MM.1S (cell line): ENCODE measurements around the gene FFAR4.

Experiments used
- DNase-seq: peaks from one replicate; pipeline ENCODE4 v3.0.0-alpha.2; 2015
- H2AFZ ChIP-seq: fragments of 300-600 bp; sonication (generic); 2 replicates; pipeline ENCODE4 v1.6.0; 2016; ENCODE audit warnings: antibody characterized with exemption, low read length
- H3F3A ChIP-seq: fragments of 300-600 bp; sonication (generic); 2 replicates; pipeline ENCODE4 v1.6.1; 2016; ENCODE audit warnings: mild to moderate bottlenecking, antibody characterized with exemption, low read length, moderate library complexity, mixed read lengths; ENCODE audit not compliant: insufficient read depth
- H3K27ac ChIP-seq: fragments of 300-600 bp; sonication (generic); 2 replicates; pipeline ENCODE4 v1.5.1; 2016; ENCODE audit warnings: mild to moderate bottlenecking, low read length
- H3K27me3 ChIP-seq: fragments of 300-600 bp; sonication (generic); replicated peaks from 2 replicates; pipeline ENCODE4 v1.6.0; 2016; ENCODE audit warnings: low read length; ENCODE audit not compliant: insufficient read depth
- H3K36me3 ChIP-seq: fragments of 300-600 bp; sonication (generic); replicated peaks from 2 replicates; pipeline ENCODE4 v1.6.1; 2016; ENCODE audit warnings: mild to moderate bottlenecking, low read length, mixed read lengths; ENCODE audit not compliant: insufficient read depth
- H3K4me1 ChIP-seq: fragments of 300-600 bp; sonication (generic); 2 replicates; pipeline ENCODE4 v1.6.1; 2016; ENCODE audit warnings: low read length, mixed read lengths
- H3K4me2 ChIP-seq: fragments of 300-600 bp; sonication (generic); 2 replicates; pipeline ENCODE4 v1.6.0; 2016; ENCODE audit warnings: low read depth, low read length
- H3K4me3 ChIP-seq: fragments of 300-600 bp; sonication (generic); 2 replicates; pipeline ENCODE4 v1.5.1; 2016; ENCODE audit warnings: low read length, mixed read lengths
- H3K79me2 ChIP-seq: fragments of 300-600 bp; sonication (generic); 2 replicates; pipeline ENCODE4 v1.6.1; 2016; ENCODE audit warnings: mixed run types, low read length, mixed read lengths
- H3K9ac ChIP-seq: fragments of 300-600 bp; sonication (generic); 2 replicates; pipeline ENCODE4 v1.6.1; 2016; ENCODE audit warnings: low read length, mixed read lengths
- H3K9me2 ChIP-seq: fragments of 300-600 bp; sonication (generic); replicated peaks from 2 replicates; pipeline ENCODE4 v1.6.1; 2016; ENCODE audit warnings: mild to moderate bottlenecking, low read length, mixed read lengths; ENCODE audit not compliant: insufficient read depth
- H3K9me3 ChIP-seq: fragments of 300-600 bp; sonication (generic); replicated peaks from 2 replicates; pipeline ENCODE4 v1.6.1; 2016; ENCODE audit warnings: mild to moderate bottlenecking, low read length, mixed read lengths; ENCODE audit not compliant: insufficient read depth
- H4K20me1 ChIP-seq: fragments of 300-600 bp; sonication (generic); 2 replicates; pipeline ENCODE4 v1.6.1; 2016; ENCODE audit warnings: mild to moderate bottlenecking, low read length, moderate library complexity, mixed read lengths; ENCODE audit not compliant: insufficient read depth
- CTCF ChIP-seq: fragments of 300-600 bp; sonication (generic); IDR thresholded peaks from 2 replicates; pipeline ENCODE4 v1.5.1; 2016; ENCODE audit warnings: antibody characterized with exemption, low read length, mixed read lengths
- EZH2 ChIP-seq: fragments of 300-600 bp; sonication (generic); optimal IDR thresholded peaks from 2 replicates; pipeline ENCODE3; 2017; ENCODE audit warnings: low read depth, mild to moderate bottlenecking, antibody characterized with exemption, low read length, mixed read lengths
- EZH2phosphoT487 ChIP-seq: fragments of 300-600 bp; sonication (generic); IDR thresholded peaks from 2 replicates; pipeline ENCODE4 v1.6.1; 2018; ENCODE audit warnings: antibody characterized with exemption, low read length

FFAR4 gene

DNA sequence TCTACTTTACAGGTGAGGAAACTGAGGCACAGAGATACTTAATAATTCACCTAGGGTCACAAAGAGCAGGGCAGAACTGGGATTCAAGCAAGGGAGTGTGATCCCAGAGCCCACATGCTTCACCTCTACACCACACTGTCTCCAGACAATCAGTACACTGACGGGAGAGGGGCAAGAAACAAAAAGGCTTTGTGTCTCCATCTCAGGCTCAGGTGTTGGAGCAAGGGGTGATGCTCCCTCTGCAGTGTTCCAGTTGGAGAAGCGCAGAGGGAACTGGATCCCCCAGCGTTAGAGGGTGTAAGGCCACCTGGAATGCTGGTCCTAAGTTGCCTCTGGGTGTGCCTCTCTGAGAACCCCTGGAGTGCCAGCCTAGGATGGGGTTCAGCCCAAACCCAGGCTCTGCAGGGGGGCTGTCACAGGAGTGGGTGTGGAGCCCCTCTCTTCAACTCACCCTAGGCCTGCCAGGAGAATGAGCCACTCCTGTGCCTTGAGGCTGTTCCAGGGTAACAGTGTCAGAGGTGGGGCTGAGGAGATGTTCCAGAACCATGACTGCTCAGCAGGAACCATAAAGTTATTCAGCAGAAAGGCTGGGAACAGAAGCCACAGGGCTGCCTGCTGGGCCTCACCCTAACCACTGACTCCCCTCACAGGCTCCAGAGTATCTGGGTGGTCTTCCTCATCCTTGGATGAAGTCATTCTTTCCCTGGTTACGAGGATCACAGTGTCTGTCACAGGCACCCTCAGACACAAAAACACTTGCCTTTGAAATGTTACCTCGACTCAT, 29.1 kb downstream of the FFAR4 start:
- H3K4me3 ChIP-seq: no peak overlapping the region
- H3K9me2 ChIP-seq: no peaks in the 10 kb centered on the region
- H3K9me3 ChIP-seq: no peaks in the 10 kb centered on the region
- H3K4me1 ChIP-seq: no peaks in the 10 kb centered on the region
- no peak overlapping the region for H2AFZ ChIP-seq
- H3K27ac ChIP-seq: no peak overlapping the region
- H3K4me2 ChIP-seq: no peak overlapping the region
- H4K20me1 ChIP-seq: no peaks in the 10 kb centered on the region
- H3K9ac ChIP-seq: no peak overlapping the region
- no peaks in the 10 kb centered on the region for H3K27me3 ChIP-seq
- TF ChIP-seq CTCF: no peak
- no peak for TF ChIP-seq EZH2phosphoT487
- no peak for TF ChIP-seq EZH2
- no peaks in the 10 kb centered on the region for H3F3A ChIP-seq
- no peak for DNase-seq
- H3K36me3 ChIP-seq: no peaks in the 10 kb centered on the region
- no peaks in the 10 kb centered on the region for H3K79me2 ChIP-seq

GRCh38 chr10:93596539-93596938, 30.1 kb downstream of the FFAR4 start:
- Histone ChIP-seq H2AFZ (no peak overlapping the region), H3K9me3 (no peaks in the 10 kb centered on the region), H3K9me2 (no peaks in the 10 kb centered on the region), H3K4me1 (no peaks in the 10 kb centered on the region), H3F3A (no peaks in the 10 kb centered on the region), H3K27me3 (no peaks in the 10 kb centered on the region), H3K27ac (no peak overlapping the region), H3K36me3 (no peaks in the 10 kb centered on the region), H3K4me2 (no peak overlapping the region), H4K20me1 (no peaks in the 10 kb centered on the region), H3K4me3 (no peak overlapping the region), H3K79me2 (no peaks in the 10 kb centered on the region), H3K9ac (no peak overlapping the region)
- no peak for TF ChIP-seq EZH2phosphoT487
- no peak for TF ChIP-seq CTCF
- TF ChIP-seq EZH2: no peak
- no peak for DNase-seq

- Histone ChIP-seq H3K9me2 (no peaks in the 10 kb centered on the region), H3K79me2 (no peaks in the 10 kb centered on the region), H3K27me3 (no peaks in the 10 kb centered on the region), H3K4me1 (no peaks in the 10 kb centered on the region), H4K20me1 (no peaks in the 10 kb centered on the region), H2AFZ (no peak overlapping the region), H3F3A (no peaks in the 10 kb centered on the region), H3K9ac (no peak overlapping the region), H3K4me2 (no peak overlapping the region), H3K27ac (no peak overlapping the region), H3K4me3 (no peak overlapping the region), H3K9me3 (no peaks in the 10 kb centered on the region), H3K36me3 (no peaks in the 10 kb centered on the region)
- TF ChIP-seq EZH2 (no peak), EZH2phosphoT487 (no peak), CTCF (no peak)
- DNase-seq: no peak
Observed at GRCh38 chr10:93597075-93597599, 30.7 kb downstream of the FFAR4 start.
